NCI-H345 treated with DMSO at 0.1 percent for 48 hours (cell line): ENCODE results near the gene DACH2.
"Not testable (repeated sequence)": the region's sequence is repeated elsewhere in the genome, so short reads cannot be mapped to it uniquely, and the experiment has no call there.

ENCODE experiments used
- DNase-seq: peaks from one replicate; lab custom pipeline; 2025; ENCODE audit not compliant: unreplicated experiment; lab: John Stamatoyannopoulos, UW

DACH2 gene

DNA sequence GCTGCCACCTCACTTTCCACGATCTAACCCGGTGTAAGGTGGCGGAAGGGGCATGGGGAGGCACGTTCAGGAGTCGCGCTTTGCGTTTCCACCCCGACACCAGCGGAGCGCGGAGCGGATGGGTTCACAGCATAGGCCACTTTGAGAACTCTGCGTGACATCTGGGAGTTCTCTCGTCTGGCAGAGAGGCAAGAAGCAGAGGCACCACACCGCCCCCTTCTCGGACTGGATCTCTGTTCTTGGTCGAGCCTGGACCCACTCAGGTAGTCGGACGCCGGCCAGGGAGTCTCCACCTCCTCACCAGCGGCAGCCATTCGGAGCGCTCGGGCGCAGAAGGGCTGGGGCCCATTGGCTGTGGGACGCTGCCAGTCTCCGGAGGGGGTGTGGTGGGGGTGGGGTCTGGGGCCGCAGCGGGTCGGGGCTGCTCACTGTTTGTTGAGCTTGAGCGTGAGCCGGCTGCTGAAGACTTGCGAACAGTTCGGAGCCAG is at the start of gene DACH2:
Gene DACH2, plus strand, starts transcription at position 428 of the 488 bp plus-strand sequence.
- peak; percentile 11 for DNase-seq

DNA sequence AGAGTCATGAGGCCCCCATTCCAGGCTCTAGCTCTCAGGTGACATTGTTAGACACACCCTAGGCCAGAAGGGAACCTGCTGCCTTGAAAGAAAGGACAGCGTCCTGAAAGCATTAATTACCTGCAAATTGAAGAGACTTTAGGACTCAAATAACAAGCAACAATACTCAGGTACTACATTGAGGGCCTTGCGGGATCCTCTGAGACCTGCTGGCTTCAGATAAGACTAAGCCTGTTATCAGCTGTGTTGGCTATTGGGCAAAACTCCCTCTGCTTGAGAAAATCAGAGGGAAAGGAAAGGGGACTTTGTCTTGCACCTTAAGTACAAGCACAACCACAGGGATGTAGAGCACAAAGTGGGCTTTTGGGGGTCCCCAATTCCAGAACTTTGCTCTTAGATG is 45.9 kb upstream of the DACH2 start:
- no peak for DNase-seq

DNA sequence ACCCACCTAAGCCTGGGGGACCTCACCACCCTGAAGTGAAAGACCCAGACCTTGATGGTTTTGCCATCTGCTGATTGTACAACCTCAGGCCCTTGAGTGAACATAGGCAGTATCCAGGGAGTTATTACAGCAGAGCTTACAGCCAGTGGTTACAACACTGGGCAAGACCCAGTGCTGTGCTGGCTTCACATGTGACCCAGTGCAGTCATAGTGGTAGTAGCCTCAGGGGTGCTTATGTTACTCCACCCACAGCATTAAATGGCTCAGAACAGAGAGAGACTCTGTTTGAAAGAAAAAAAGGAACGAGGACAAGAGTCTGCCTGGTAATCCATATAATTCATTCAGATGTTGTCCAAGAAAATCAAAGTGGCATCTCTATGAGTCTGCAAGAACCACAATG is 45.2 kb upstream of the DACH2 start:
- DNase-seq = no peak

DNA sequence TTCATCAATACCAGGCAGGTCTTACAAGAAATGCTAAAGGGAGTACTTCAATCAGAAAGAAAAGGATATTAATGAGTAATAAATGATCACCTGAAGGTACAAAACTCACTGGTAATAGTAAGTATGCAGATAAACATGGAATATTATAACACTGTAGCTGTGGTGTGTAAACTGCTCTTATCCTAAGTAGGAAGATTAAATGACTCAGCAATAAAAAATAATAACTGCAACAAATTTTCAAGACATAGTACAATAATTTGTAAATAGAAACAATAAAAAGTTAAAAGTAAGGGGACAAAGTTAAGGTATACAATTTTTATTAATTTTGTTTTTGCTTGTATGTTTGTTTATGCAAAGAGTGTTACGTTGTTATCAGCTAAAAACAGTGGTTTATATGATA is 43.7 kb upstream of the DACH2 start:
- no peak for DNase-seq

DNA sequence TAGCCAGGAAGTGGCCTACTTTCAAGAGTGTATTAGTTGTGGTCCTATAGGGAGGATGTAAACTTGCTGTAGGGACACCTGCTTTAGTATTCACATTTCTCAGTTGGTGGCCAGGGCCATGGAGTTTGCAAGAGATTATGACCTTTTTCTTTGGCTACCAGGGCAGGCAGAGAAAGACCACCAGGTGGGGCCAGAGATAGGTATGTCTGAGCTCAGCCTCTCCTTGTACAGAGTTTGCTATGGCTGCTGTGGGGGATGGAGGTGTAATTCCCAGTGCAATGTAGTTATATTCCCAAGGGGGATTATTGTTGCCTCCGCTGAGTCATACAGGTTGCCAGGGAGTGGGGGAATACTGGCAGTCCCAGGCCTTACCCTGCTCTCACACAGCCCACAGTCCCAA is 26.3 kb upstream of the DACH2 start:
- DNase-seq = no peak

DNA sequence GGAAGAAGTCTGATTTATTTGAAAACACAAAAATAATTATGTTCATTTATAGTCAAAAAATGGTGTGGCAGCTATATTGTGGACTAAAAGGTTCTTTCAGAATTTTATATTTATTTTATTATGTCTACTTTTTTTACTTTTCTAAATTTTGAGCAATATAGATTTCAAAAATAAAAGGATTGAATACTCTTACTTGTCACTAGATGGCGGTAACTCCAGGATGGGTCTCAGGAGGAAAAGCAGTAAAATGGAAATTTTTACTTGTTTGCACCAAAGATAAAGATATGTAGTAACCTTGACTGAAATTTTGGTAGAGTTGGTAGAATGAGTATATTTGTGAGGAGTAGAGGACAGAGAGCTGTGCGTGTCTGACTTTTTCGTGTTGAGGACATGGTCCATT is 14.5 kb upstream of the DACH2 start:
- DNase-seq = no peak

DNA sequence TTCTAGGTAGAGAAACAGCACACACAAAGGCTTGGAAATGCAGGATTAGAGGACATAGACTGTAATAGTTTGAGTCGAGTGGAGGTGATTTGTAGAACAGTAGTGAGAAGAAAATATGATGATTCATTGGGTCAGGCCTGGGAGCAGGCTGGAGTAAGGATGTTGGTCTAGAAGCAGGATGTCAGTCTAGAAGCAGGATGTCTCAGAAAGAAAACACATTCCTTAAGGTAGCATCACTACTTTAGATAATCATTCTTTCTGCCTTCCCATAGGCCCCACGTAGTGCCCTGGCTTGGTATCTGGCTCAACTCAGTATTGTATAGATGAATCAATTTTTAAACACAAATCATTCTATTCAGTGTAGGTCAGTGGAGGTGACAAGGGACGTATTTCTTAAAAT is 11.2 kb upstream of the DACH2 start:
- DNase-seq = no peak

DNA sequence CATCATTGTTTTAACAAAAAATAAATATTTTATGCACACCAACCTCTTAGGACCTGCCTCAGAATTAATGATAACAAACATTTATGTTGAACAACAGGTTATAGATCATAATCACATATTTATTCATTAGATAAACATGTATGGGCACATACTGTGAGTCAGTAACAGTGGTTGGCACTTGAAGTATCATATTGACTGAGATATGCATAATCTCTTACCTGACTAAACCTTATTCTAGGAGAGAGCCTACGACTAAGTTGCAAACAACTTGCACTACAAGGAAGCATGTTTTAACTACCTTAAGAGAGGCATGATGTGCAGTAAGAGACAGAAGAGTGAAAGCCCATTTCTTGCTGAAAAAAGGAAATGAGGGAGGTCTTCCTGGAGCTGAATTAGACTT is 6.5 kb upstream of the DACH2 start:
- no peak for DNase-seq

DNA sequence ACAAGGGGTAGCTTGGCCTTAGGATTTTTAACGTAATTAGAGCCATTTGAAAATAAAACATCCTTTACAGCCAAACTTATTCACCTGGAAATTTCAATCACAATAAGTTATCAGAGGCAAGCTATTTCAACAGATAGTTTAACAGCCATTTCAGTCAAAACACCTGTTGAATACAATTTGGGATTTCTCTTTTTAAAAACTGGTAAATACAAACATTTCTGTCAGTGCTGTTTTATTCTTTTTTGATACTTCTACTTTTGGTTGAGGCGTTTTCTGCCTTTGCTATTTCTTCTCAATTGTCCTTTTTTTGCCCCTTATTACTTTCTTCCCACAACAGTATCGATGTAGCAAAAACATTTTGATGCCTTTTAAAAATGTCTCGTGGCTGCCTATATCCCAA is 2.1 kb upstream of the DACH2 start:
- DNase-seq = no peak

DNA sequence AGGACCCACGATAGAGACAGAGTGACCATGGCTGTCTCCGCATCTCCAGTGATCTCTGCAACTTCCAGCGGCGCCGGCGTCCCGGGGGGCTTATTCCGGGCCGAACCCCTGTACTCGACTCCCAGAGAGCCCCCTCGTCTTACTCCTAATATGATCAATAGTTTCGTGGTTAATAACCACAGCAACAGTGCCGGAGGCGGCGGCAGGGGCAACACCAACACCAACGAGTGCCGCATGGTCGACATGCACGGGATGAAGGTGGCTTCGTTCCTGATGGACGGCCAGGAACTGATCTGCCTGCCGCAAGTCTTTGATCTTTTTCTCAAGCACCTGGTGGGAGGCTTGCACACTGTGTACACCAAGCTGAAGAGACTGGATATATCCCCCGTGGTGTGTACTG is 343 bp downstream of the DACH2 start:
- no peak for DNase-seq

DNA sequence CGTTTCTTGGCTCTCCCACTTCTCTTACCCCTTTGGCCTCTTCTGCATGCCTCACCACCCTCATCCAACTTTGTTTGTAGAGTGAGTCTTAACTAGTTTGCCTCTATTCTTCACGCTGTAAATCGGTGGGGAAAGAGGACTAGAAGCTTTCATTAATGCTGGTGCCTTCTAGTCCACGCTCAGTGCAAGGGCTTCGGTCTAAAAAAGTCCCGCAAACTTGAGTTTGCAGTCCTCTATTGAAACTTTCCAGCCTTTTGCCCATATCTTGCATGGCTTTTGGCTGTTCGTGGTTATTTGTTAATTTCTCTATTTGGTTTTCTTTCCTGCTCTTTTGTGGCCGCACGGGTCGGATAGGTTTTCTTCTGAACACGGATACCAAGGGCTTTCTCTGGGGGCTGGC is 868 bp downstream of the DACH2 start:
- no peak for DNase-seq

DNA sequence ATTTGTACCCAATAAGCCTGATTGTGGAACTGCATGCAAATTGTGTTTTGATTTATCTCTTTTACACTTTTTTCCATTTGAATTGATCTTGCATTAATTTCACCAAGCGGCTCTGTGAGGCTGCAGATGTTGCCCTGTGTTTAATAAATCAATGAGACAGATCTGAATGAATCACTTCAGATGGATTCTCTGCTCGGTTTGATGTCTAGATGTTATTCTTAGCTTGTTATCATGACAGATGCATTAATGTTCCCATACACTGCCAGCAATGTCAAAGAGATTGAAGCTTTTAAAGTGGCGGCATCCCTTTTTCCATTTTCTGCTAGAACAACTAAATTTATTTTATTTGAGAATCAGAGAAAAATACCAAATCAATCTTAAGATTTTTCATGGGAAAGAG is 6.3 kb downstream of the DACH2 start:
- DNase-seq = no peak

DNA sequence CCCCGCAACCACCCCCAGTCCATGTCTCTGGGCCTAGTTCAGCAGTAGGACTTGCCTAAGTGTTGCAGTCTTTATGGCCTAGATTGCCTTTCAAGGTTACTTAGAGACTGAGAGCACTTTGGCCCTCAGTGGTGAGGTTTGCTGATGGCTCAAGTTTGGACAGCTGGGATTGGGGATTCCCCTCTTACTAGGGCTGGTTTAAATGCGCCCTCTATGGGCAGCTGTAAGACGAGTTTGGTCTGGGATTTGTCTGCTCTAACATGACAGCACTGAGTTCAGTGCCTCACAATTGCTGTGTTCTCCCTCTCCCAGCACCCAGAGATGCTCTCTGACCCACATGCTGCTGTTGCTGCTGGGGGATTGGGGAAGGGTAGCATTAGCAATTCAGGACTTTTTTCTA is 23.1 kb downstream of the DACH2 start:
- no peak for DNase-seq

DNA sequence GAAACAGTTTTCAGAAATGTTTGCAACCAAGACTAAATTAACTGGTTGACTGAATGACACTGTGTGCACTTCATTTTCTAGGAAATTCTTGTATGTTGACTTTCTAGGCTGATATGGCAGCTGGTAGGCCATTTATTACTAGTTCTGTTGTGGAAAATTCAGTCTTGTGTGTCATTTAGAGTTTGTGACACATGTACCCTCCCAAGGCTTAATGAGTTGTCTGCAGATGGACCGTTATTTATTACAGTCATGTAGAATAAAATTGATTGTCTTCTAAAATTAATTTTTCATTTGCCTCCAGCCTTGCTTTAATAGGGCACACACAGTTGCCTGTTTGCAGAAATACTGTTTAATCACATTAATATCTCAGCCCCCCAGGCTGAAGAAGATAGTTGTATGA is 30.7 kb downstream of the DACH2 start:
- no peak for DNase-seq

DNA sequence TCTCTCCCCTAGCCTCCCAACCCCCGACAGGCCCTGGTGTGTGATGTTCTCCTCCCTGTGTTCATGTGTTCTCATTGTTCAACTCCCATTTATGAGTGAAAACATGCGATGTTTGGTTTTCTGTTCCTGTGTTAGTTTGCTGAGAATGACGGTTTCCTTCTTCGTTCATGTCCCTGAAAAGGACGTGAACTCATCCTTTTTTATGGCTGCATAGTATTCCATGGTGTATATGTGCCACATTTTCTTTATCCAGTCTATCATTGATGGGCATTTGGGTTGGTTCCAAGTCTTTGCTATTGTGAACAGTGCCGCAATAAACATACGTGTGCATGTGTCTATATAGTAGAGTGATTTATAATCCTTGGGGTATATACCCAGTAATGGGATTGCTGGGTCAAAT is 33.1 kb downstream of the DACH2 start:
- not testable (repeated sequence) for DNase-seq

DNA sequence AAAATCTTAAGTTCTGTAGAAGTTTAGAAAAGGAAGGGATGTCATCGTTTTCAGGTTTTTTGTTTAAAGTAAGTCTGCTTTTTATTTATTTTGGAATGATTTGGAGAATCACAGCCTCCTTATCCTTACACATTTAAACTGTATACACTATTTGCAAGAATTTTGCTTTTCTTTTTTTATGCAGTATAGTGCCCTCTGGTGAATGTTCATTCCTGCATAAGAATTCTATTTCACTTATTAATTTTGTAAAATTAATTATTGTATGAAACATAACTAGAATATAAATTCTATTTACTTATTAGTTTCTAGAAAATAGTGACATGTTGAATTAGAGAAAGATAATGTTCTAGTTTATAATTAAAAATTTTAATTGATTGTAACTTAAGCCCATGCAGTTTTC is 44.6 kb downstream of the DACH2 start:
- no peak for DNase-seq

DNA sequence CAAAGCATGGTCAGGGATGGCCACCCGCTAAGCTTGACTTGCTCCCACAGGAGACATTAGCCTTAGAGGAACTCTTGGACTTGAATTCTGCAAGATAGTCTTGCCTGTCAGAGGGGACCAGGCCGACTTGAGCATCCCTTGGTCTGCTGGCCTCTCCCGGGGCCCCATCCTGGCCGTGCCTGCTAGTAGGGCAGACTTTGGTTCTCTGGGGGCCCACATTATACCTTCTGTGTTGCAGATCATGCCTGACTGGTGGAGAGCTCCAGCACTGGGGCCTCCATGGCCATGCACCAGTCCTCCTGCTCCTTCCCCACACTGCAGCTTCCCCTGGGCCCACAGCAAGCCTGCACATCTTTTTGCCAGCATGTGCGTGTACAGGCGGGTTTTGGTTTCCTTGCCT is 46.5 kb downstream of the DACH2 start:
- no peak for DNase-seq

DNA sequence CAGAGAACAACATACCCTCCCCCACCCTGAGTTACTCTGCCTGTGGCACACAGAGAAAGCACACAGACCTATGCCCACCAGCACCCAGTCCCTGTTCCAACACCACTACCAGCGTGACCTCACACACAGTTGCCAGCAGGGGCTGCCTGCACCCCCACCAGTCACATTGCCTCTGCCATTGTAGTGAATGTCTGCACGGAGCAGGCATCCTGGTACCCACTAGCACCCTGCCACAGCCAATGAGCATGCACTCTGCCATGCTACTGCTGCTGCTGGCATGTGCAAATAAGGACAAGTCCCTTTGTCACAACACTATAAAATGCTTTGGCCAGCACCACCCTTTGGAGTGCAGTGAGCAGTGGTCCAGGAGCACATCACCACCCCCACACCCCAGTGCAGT is 47.1 kb downstream of the DACH2 start:
- DNase-seq = no peak

DNA sequence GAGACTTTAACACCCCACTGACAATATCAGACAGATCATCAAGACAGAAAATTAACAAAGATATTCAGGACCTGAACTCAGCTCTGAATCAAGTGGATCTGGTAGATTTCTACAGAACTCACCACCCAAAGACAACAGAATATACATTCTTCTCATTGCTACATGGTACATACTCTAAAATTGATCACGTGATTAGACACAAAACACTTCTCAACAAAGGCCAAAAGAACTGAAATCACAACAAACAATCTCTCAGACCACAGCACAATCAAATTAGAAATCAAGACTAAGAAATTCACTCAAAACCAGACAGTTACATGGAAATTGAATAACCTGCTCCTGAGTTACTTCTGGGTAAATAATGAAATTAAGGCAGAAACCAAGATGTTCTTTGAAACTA is 49.6 kb downstream of the DACH2 start:
- DNase-seq = no peak

DNA sequence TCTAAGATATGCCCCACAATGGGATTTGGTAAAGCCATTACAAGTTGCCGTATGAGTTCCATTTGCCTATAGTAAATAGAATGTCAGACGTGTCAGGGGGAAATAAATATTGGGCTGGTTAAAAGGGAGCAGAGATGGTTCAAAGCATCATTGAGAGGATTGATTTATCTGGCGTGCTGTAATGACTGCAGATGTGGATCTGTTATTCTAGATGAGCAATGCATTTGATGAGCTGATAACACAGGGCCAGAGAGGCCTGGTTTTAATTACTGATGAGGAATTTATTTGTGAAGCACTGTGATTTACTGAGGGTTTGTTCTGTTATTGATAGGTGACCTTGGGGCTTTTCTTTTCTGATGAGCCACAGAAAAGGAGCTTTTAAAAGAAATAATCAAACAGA is 62.5 kb downstream of the DACH2 start:
- DNase-seq = no peak

DNA sequence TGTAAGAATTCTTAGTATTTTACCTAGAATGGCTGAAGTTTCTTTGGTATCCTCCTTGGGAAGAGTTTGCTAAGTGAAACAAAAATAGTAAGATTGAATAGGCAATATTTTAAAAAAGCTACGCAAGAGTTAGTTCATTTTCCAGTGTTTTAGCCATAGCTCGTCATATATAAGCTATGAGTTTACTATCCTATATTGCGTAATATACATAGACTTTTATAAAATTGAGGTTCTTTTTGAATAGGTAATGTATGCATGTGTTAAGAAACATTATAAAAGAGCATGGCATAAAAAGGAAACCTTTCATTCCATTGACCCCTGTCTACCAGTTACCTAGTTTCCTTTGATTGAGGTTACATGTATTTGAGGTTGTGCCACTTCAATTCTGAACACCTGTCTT is 67.0 kb downstream of the DACH2 start:
- no peak for DNase-seq

DNA sequence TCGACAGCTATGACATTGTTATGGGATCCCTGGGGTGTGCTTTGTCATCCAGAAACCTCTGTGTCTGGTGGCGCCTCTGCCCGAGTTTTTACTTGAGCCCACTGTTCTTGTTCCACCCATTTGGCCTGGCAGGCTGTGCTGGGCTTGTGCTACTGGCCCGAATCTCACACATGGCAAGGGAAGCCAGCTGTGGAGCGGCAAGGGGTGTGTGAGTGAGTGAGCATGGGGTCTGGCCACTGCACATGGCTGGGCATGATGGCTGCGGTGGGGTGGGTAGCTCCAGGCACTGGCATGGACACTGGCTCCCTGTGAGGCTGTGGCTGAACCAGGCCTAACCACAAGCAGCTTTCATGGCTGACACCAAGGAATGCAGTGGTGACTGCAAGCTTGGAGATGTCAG is 89.2 kb downstream of the DACH2 start:
- no peak for DNase-seq

DNA sequence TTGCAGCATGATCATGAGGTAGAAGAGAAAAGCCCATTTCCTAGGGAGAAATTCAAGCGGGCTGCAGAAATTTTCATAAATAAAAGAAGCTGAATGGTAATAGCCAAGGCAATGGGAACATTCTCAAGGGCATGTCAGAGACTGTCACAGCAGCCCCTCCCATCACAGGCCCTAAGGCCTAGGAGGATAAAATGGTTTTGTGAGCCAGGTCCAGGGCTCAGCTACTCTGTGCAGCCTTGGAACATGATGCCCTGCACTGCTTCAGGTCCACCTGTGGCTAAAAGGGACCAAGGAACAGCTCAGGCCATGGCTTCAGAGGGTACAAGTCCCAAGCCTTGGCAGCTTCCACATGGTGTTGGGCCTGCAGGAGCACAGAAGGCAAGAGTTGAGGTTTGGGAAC is 93.3 kb downstream of the DACH2 start:
- no peak for DNase-seq

DNA sequence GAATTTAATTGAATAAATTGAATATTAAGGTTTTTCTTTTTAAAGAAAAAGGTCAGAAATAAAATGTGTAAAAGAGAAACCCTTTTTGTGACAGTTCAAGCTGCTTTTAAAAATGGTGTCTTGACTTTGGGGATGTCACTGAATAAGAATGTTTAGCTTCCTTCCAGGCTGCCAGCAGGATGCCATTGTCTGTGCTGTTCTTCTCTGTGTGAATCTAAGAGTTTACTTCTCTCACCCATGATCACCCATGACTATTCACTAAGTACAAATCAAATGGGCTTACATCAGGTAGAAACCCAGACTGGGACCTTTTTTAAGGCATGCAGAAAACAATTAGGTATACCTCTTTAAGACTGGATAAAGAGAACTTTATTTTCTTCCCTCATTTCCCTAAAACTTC is 115.3 kb downstream of the DACH2 start:
- DNase-seq = no peak
